Activated CD4-positive, alpha-beta T cell treated with anti-CD3 and anti-CD28 coated beads, Interleukin-2, amount 50 U/mL, for 4 hours (primary cell): Measurements from ENCODE around the gene POTEM.
"Not testable (repeated sequence)": the region's sequence is repeated elsewhere in the genome, so short reads cannot be mapped to it uniquely, and the experiment has no call there.

Experiments
- DNase-seq, 2 experiments: peaks; one replicate each; pipeline ENCODE4 v3.0.0-alpha.2; 2020

POTEM gene

GRCh38 chr14:18967134-18967533, at the start of gene POTEM:
Gene POTEM (plus strand): TSS chr14:18967434. CDS start chr14:18967486, 52 bp downstream.
- not testable (repeated sequence) for DNase-seq

- not testable (repeated sequence) for DNase-seq
Observed at GRCh38 chr14:18918345-18918744, 48.9 kb upstream of the POTEM start.

- DNase-seq: not testable (repeated sequence)
Observed at GRCh38 chr14:18920052-18920451, 47.2 kb upstream of the POTEM start.

GRCh38 chr14:18921055-18921701, 46.1 kb upstream of the POTEM start:
- not testable (repeated sequence) for DNase-seq

GRCh38 chr14:18936848-18937247, 30.4 kb upstream of the POTEM start:
- DNase-seq: not testable (repeated sequence)

- not testable (repeated sequence) for DNase-seq
Observed at GRCh38 chr14:18938733-18939132, 28.5 kb upstream of the POTEM start.

GRCh38 chr14:18949939-18950338, 17.3 kb upstream of the POTEM start:
- DNase-seq: not testable (repeated sequence)

- not testable (repeated sequence) for DNase-seq
Observed at GRCh38 chr14:18953085-18953484, 14.1 kb upstream of the POTEM start.

GRCh38 chr14:18955816-18956215, 11.4 kb upstream of the POTEM start:
- not testable (repeated sequence) for DNase-seq

GRCh38 chr14:18961576-18961975, 5.7 kb upstream of the POTEM start:
- not testable (repeated sequence) for DNase-seq

- DNase-seq: not testable (repeated sequence)
Observed at GRCh38 chr14:18962143-18962542, 5.1 kb upstream of the POTEM start.

GRCh38 chr14:18963276-18963675, 4.0 kb upstream of the POTEM start:
- not testable (repeated sequence) for DNase-seq

- not testable (repeated sequence) for DNase-seq
Observed at GRCh38 chr14:18964878-18965277, 2.4 kb upstream of the POTEM start.

- DNase-seq: not testable (repeated sequence)
Observed at GRCh38 chr14:19002566-19002965, 35.3 kb downstream of the POTEM start.

GRCh38 chr14:19006490-19006889, 39.3 kb downstream of the POTEM start:
- not testable (repeated sequence) for DNase-seq

GRCh38 chr14:19007678-19008077, 40.4 kb downstream of the POTEM start:
- not testable (repeated sequence) for DNase-seq

GRCh38 chr14:19011029-19011428, 43.8 kb downstream of the POTEM start:
- not testable (repeated sequence) for DNase-seq

- DNase-seq: not testable (repeated sequence)
Observed at GRCh38 chr14:19011703-19012102, 44.5 kb downstream of the POTEM start.

GRCh38 chr14:19015185-19015584, 48.0 kb downstream of the POTEM start:
- not testable (repeated sequence) for DNase-seq

- not testable (repeated sequence) for DNase-seq
Observed at GRCh38 chr14:19025080-19025589, 57.9 kb downstream of the POTEM start.

GRCh38 chr14:19026649-19027351, 59.6 kb downstream of the POTEM start:
- DNase-seq: not testable (repeated sequence)

- DNase-seq: not testable (repeated sequence)
Observed at GRCh38 chr14:19027895-19028294, 60.7 kb downstream of the POTEM start.

GRCh38 chr14:19036811-19037382, 69.7 kb downstream of the POTEM start:
- DNase-seq: not testable (repeated sequence)
